GM21786 (cell line): ENCODE data around the gene TAS2R42.

Experiments used
- ATAC-seq: cut with Tn5 transposase; IDR thresholded peaks from one replicate; pipeline ENCODE4 v1.9.1; 2021; ENCODE audit not compliant: unreplicated experiment

The TAS2R42 gene

DNA sequence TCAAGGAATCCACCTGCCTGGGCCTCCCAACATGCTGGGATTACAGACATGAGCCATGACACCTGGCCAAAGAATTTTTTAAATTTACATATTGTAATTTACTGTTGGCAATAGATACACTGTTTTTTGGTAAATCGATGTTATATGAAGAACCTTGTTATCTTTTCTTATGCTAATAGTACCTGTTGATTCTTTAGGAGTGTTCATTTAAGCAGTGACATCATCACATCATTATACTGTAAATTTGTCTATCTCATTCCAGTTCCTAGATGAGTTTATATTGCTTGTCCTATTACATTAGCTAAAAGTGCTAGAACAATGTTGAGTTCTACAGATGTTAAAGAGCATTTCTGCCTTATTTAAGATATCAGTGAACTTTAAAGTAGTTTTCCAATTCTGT, 39.3 kb downstream of the TAS2R42 start:
- no peak for ATAC-seq

DNA sequence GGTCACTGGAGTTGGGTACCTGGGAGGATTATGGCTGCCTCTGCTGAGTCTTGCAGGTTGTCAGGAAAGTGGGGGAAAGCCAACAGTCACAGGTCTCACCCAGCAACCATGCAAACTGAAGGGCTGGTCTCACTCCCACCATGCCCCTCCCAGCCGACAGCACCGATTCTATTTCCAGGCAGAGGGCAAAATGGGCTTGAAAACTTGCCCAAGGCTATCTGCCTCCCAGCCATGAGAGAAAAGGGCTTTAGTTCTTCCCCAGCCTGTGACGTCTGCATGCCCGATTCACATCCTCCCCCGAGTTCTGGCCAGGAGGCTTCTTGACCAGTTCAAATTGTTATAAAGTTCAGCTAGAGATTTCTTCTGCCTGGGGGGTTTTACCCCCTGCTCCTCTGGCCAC, 42.4 kb downstream of the TAS2R42 start:
- no peak for ATAC-seq

DNA sequence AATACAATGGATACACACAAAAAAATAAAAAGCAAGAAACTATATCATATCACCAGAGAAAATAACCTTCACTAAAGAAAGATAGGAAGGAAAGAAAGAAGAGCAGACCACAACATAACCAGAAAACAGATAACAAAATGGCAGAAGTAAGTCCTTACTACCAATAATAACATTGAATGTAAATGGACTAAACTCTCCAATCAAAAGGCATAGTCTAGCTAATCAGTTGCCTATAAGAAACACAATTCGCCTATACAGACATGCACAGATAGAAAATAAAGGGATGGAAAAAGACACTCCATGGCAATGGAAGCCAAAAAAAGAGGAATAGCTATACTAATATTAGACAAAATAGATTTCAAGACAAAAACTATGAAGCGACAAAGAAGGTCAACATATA, 43.4 kb downstream of the TAS2R42 start:
- ATAC-seq = no peak

DNA sequence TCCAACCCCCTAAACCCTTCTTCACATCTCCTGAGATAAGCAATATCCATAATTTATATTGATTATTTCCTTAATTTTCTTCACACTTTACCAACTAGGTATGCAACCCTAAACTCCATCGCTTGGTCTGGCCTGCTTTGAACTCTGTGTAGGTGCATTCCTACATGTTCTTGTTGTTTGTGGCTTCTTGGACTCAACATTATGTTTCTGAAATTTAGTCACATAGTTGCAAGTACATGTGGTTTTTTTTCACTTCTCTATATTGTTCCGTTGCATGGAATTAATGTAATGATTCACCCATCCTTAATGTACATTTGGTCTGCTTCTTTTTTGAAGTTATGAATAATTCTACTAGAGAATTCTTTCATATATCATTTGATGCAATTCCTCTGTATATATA, 50.7 kb downstream of the TAS2R42 start:
- no peak for ATAC-seq
